ENCODE data around the gene ZFP90.

ZFP90 gene

DNA sequence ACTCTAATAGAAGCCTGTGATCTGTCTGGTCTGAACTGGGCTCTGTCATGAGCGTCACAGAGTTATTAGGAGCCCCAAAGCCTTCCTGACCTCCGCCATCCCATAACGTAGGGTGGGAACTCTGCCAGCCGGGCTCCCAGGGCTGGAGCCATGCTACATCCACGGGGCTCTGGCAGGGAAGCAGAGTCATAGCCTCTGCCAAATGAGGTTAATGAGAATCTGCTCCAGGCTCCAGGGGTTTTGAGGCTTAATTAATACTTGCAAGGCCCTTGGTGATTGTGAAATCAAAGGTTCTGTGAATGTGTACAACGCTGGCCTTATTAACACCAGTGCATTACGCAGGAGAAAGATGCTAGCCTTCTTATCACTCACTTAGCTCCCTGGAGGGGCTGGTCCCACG, 42.4 kb upstream of the ZFP90 start:
- TF ChIP-seq POLR2AphosphoS5 (IDR thresholded peaks at IDR 0.05; ENCODE audit: borderline replicate concordance, low read depth, low read length) (no peak), FOXP2 (optimal IDR thresholded peaks at IDR 0.05; ENCODE audit: control extremely low read depth, extremely low read length, insufficient read depth) (no peak), EZH2 (IDR thresholded peaks at IDR 0.05) (no peak)
- H3K4me3 ChIP-seq: no peak overlapping the region
- H3K27ac ChIP-seq: no peak overlapping the region

DNA sequence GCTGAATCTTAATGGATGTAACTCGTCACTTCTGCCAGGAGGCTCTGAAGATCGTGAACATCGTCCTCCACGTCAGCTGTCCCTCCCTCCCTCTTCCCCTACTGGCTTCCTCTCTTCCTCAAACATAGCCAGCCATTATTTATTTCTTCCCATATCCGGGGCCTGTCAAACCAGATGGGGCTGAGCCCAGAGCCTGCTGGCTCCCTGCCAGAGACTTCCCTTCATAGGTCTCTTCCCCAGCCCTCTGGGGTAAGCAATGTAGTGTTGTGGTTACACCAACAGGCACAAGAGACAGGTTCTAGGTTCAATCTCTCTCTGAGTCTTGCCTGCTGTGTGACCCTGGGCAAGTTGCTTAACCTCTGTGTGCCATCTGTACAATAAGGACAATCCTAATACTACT, 40.1 kb upstream of the ZFP90 start:
- DNase-seq (ENCODE audit: low read depth, low spot score): no peak
- no peak overlapping the region for H3K4me3 ChIP-seq
- H3K9me3 ChIP-seq (ENCODE audit: low read depth, low read length): no peaks in the 10 kb centered on the region
- no peak overlapping the region for H3K27ac ChIP-seq
- TF ChIP-seq POLR2AphosphoS5 (IDR thresholded peaks at IDR 0.05; ENCODE audit: borderline replicate concordance, low read depth, low read length): no peak
- no peak overlapping the region for H3K9ac ChIP-seq (ENCODE audit: insufficient read length)
- no peaks in the 10 kb centered on the region for H3K36me3 ChIP-seq (ENCODE audit: insufficient read depth, low read length)

More for the DNA sequence above, 42.4 kb upstream of the ZFP90 start:
- Histone ChIP-seq H3K9me3 (ENCODE audit: low read depth, low read length) (no peaks in the 10 kb centered on the region), H3K9ac (ENCODE audit: insufficient read length) (no peak overlapping the region), H3K36me3 (ENCODE audit: insufficient read depth, low read length) (no peaks in the 10 kb centered on the region)
- DNase-seq (ENCODE audit: low read depth, low spot score): no peak

DNA sequence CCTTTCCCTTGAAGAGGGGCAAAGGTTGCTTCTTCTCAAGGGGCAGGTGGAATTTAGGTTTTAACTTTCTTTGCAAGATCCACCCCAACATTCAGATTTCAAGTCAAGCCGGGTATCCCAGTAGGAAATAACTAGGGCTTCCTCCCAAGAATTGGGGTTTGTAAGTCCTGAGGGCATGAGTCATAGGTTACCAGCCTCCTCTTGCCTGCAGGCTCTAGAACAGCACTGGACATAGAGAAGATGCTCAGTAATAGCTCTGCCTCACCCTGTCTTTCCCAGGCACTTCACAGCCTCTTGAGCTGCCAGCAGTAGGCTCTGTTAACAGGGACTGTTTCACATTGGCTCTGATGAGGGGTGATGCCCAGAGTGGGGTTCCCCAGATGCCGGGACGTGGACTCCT, 35.8 kb upstream of the ZFP90 start:
- Histone ChIP-seq H3K9me3 (ENCODE audit: low read depth, low read length) (no peaks in the 10 kb centered on the region), H3K4me3 (no peak overlapping the region), H3K36me3 (ENCODE audit: insufficient read depth, low read length) (no peaks in the 10 kb centered on the region), H3K27ac (no peak overlapping the region), H3K9ac (ENCODE audit: insufficient read length) (no peak overlapping the region)
- no peak for DNase-seq (ENCODE audit: low read depth, low spot score)
- no peak for TF ChIP-seq FOXP2 (optimal IDR thresholded peaks at IDR 0.05; ENCODE audit: control extremely low read depth, extremely low read length, insufficient read depth)
- no peak for TF ChIP-seq POLR2AphosphoS5 (IDR thresholded peaks at IDR 0.05; ENCODE audit: borderline replicate concordance, low read depth, low read length)
- no peak for TF ChIP-seq EZH2 (IDR thresholded peaks at IDR 0.05)

DNA sequence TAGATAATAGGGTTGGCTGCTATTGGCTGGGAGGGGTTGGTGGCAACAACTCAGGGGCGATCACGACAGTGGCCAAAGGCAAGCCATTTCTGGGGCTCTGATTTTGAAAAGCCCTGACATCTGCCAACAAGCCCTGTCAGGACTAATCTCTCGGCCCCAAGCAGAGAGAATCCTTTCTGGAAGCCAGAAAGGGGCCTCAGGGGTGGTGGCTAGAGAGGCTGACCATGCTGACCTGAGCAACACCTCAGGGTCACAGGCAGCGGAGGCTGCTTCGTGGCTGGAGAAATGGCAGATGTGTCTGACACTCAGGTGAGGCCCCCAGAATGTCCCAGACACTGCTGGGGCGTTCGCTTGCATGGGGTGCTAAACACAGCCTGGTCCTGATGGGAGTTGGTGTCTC, 35.0 kb upstream of the ZFP90 start:
- Histone ChIP-seq H3K9ac (ENCODE audit: insufficient read length) (no peak overlapping the region), H3K9me3 (ENCODE audit: low read depth, low read length) (no peaks in the 10 kb centered on the region), H3K4me3 (no peak overlapping the region), H3K27ac (no peak overlapping the region), H3K36me3 (ENCODE audit: insufficient read depth, low read length) (no peaks in the 10 kb centered on the region)
- TF ChIP-seq FOXP2 (optimal IDR thresholded peaks at IDR 0.05; ENCODE audit: control extremely low read depth, extremely low read length, insufficient read depth) (no peak), EZH2 (IDR thresholded peaks at IDR 0.05) (no peak), POLR2AphosphoS5 (IDR thresholded peaks at IDR 0.05; ENCODE audit: borderline replicate concordance, low read depth, low read length) (no peak)
- DNase-seq (ENCODE audit: low read depth, low spot score): no peak

DNA sequence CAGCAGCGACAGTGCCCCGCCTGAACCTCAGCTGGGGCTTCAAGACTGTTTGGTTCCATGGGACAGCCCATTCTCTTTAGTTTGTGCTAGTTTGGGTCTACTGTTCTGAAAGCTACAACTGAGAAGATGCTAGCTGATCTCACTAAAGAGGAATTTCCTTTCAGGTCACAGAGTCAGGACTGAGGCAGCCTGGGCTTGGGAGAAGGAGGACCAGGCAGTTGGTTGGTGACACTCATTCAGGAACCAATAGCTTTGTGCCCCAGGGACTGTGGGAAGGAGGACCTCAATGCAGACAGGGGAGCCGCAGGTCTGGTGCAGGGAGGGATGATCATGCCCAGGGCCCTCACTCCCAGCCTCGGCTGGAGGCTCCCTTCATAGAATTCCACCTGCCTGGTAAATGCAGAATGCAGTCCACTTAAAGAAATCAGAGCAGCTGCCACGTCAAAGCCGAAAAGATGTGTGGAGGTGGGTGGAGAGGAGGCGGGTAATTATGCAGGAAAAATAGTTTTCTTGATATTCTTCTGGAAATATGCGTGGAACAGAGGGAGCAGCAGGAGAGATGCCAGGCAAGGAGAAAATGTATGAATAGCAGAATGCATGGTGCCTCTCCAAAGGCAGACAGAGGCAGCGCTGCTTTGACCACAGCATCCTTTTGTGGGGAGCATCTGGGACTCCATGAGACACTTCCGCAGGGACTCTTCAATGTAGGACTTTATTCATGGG, 32.6 kb upstream of the ZFP90 start:
- no peak overlapping the region for H3K4me3 ChIP-seq
- TF ChIP-seq EZH2 (IDR thresholded peaks at IDR 0.05): no peak
- no peak for TF ChIP-seq FOXP2 (optimal IDR thresholded peaks at IDR 0.05; ENCODE audit: control extremely low read depth, extremely low read length, insufficient read depth)
- TF ChIP-seq POLR2AphosphoS5 (IDR thresholded peaks at IDR 0.05; ENCODE audit: borderline replicate concordance, low read depth, low read length): no peak
- no peaks in the 10 kb centered on the region for H3K9me3 ChIP-seq (ENCODE audit: low read depth, low read length)
- no peaks in the 10 kb centered on the region for H3K36me3 ChIP-seq (ENCODE audit: insufficient read depth, low read length)
- no peak overlapping the region for H3K9ac ChIP-seq (ENCODE audit: insufficient read length)
- no peak overlapping the region for H3K27ac ChIP-seq
- no peak for DNase-seq (ENCODE audit: low read depth, low spot score)

DNA sequence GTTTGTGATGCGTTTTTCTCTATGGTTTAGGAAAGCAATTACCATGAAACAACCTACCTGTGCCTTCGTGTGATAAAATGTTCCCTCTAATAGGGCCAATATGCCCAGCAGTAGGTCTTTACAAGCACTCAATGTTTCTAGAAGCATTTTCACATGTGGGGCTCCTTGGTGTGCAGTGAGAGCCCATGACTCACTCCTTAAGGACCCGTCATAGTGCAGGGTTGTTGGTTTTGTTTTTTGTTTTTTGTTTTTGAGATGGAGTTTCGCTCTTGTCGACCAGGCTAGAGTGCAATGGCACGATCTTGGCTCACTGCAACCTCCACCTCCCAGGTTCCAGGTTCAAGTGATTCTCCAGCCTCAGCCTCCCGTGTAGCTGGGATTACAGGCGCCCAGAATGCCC, 31.1 kb upstream of the ZFP90 start:
- Histone ChIP-seq H3K4me3 (no peak overlapping the region), H3K36me3 (ENCODE audit: insufficient read depth, low read length) (no peaks in the 10 kb centered on the region), H3K9me3 (ENCODE audit: low read depth, low read length) (no peaks in the 10 kb centered on the region), H3K9ac (ENCODE audit: insufficient read length) (no peak overlapping the region), H3K27ac (no peak overlapping the region)
- no peak for DNase-seq (ENCODE audit: low read depth, low spot score)
- no peak for TF ChIP-seq EZH2 (IDR thresholded peaks at IDR 0.05)
- no peak for TF ChIP-seq FOXP2 (optimal IDR thresholded peaks at IDR 0.05; ENCODE audit: control extremely low read depth, extremely low read length, insufficient read depth)
- TF ChIP-seq POLR2AphosphoS5 (IDR thresholded peaks at IDR 0.05; ENCODE audit: borderline replicate concordance, low read depth, low read length): no peak

DNA sequence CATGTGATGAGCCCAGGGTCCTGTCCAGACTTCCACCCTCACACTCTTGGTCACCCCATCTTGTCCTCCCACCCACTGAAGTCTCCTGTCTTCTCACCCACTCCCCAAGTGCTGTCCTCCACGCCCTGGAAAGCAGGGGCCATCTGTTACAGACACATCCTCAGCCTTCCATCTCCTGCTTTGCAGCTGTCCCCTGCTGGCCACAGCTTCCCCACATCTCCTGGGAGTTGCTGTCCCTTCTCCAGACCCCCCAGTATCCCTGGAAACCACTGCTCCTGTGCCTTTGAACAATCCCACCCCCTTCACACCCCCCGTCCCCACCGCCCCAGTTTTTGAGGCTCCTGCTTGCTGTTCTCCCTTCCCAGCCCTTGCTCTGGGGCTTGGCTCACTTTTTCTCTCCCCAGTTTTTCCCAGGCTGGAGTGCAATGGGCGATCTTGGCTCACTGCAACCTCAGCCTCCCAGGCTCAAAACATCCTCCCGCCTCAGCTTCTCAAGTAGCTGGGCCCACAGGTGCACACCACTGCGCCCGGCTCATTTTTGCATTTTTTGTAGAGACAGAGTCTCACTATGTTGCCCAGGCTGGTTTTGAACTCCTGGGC, 30.4 kb upstream of the ZFP90 start:
- no peak overlapping the region for H3K4me3 ChIP-seq
- no peak overlapping the region for H3K9ac ChIP-seq (ENCODE audit: insufficient read length)
- no peak for DNase-seq (ENCODE audit: low read depth, low spot score)
- TF ChIP-seq FOXP2 (optimal IDR thresholded peaks at IDR 0.05; ENCODE audit: control extremely low read depth, extremely low read length, insufficient read depth): no peak
- TF ChIP-seq POLR2AphosphoS5 (IDR thresholded peaks at IDR 0.05; ENCODE audit: borderline replicate concordance, low read depth, low read length): no peak
- TF ChIP-seq EZH2 (IDR thresholded peaks at IDR 0.05): no peak
- H3K27ac ChIP-seq: no peak overlapping the region
- H3K9me3 ChIP-seq (ENCODE audit: low read depth, low read length): no peaks in the 10 kb centered on the region
- no peaks in the 10 kb centered on the region for H3K36me3 ChIP-seq (ENCODE audit: insufficient read depth, low read length)

DNA sequence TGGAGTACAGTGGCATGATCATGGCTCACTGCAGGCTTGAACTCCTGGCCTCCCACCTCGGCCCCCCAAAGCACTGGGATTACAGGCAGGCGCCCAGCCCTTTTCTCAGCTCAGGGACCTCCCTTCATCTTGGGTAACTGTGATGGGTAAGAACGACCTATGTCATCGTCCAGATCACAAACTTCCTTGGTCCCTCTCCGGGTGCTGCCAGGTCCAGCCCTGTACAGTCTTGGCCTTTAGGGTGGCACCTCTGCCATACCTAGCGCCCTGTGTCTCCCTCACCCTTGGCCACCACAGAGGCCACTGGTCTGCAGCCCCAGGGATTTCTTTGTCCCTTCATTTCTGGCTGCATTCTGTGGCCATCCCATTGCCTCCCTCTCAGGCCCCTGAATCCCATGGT, 29.7 kb upstream of the ZFP90 start:
- no peak for DNase-seq (ENCODE audit: low read depth, low spot score)
- no peak overlapping the region for H3K27ac ChIP-seq
- TF ChIP-seq FOXP2 (optimal IDR thresholded peaks at IDR 0.05; ENCODE audit: control extremely low read depth, extremely low read length, insufficient read depth) (no peak), POLR2AphosphoS5 (IDR thresholded peaks at IDR 0.05; ENCODE audit: borderline replicate concordance, low read depth, low read length) (no peak), EZH2 (IDR thresholded peaks at IDR 0.05) (no peak)
- no peaks in the 10 kb centered on the region for H3K9me3 ChIP-seq (ENCODE audit: low read depth, low read length)
- H3K36me3 ChIP-seq (ENCODE audit: insufficient read depth, low read length): no peaks in the 10 kb centered on the region
- no peak overlapping the region for H3K9ac ChIP-seq (ENCODE audit: insufficient read length)
- no peak overlapping the region for H3K4me3 ChIP-seq

DNA sequence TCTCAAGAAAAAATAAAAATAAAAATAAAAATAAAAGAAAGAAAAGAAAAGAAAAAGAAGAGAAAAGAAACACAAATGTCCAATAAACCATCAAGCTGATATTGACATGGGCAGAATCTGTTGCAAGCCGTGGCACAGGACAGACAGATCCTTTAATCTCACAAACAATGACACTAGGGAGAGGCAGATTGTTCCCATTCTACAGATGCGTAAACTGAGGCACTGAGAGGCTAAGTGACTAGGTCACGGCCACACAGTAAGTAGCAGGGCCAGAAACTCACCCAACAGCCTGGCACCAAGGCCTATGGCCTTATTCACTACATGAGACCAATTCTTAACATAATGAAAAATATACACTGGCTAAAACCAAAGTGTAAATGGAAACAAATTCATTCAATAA, 28.3 kb upstream of the ZFP90 start:
- Histone ChIP-seq H3K27ac (no peak overlapping the region), H3K4me3 (no peak overlapping the region), H3K9ac (ENCODE audit: insufficient read length) (no peak overlapping the region), H3K36me3 (ENCODE audit: insufficient read depth, low read length) (no peaks in the 10 kb centered on the region), H3K9me3 (ENCODE audit: low read depth, low read length) (no peaks in the 10 kb centered on the region)
- DNase-seq (ENCODE audit: low read depth, low spot score): no peak
- TF ChIP-seq FOXP2 (optimal IDR thresholded peaks at IDR 0.05; ENCODE audit: control extremely low read depth, extremely low read length, insufficient read depth) (no peak), POLR2AphosphoS5 (IDR thresholded peaks at IDR 0.05; ENCODE audit: borderline replicate concordance, low read depth, low read length) (no peak), EZH2 (IDR thresholded peaks at IDR 0.05) (no peak)
